Tibial nerve (tissue), 4 donors: ENCODE results near the gene NCAPH2. TPM values are rescaled to one million over a fixed set of nuclear protein-coding genes. Genes with fewer than 3 reads are reported as not detected.

Experiments
- DNase-seq, 2 donors: peaks; one replicate each; pipeline ENCODE4 v3.0.0-alpha.2; 2019; ENCODE audit warnings: low spot score in 2 of 2
- H3K27ac ChIP-seq, 4 donors: fragments of 200-600 bp; sonication (generic) in 3 of 4; one replicate each; pipeline ENCODE4 v1.5.1; 2017 to 2019; ENCODE audit warnings: mild to moderate bottlenecking in 1 of 4
- H3K27me3 ChIP-seq, 2 donors: fragments of 200-600 bp; sonication (generic) in 1 of 2; one replicate each; pipeline versions ENCODE4 v1.5.1 to v1.6.0; 2017 to 2019
- H3K36me3 ChIP-seq, 3 donors: fragments of 200-600 bp; sonication (generic); one replicate each; pipeline ENCODE4 v1.5.1; 2018 to 2019
- H3K4me1 ChIP-seq, 4 donors: fragments of 200-600 bp; sonication (generic) in 3 of 4; one replicate each; pipeline ENCODE4 v1.5.1; 2017 to 2019
- H3K4me3 ChIP-seq, 4 donors: fragments of 200-600 bp; sonication (generic) in 3 of 4; one replicate each; pipeline ENCODE4 v1.5.1; 2017 to 2019; ENCODE audit warnings: mild to moderate bottlenecking in 1 of 4, moderate library complexity in 1 of 4
- H3K9me3 ChIP-seq, 4 donors: fragments of 200-600 bp; sonication (generic) in 3 of 4; one replicate each; pipeline ENCODE4 v1.5.1; 2017 to 2019
- EP300 ChIP-seq, 2 donors: sonication (generic); formaldehyde crosslinking; IDR thresholded peaks; one replicate each; pipeline ENCODE4 v1.6.1; 2017; ENCODE audit warnings: antibody characterized with exemption in 2 of 2, mild to moderate bottlenecking in 1 of 2
- POLR2A ChIP-seq, 2 donors: fragments of 450-650 bp; IDR thresholded peaks; one replicate each; pipeline ENCODE4 v1.6.1; 2017; ENCODE audit warnings: antibody characterized with exemption in 2 of 2, mild to moderate bottlenecking in 2 of 2, moderate library complexity in 2 of 2
- WGBS, 2 donors: methylation state at CpG; one replicate each; pipeline ENCODE4 v1.1.5; 2018; 5-methylcytosine and 5-hydroxymethylcytosine counted together
- total RNA-seq, 4 donors: library from RNA; depleted of rRNA; stranded (reverse); fragments of >200 nt; gene quantifications; one replicate each; pipeline ENCODE4 v1.1.0, GENCODE V29; 2016
- TF ChIP-seq, protein P1 (sequence below), 5 experiments: fragments of 200-600 bp in 3 of 5; fragments of 450-650 bp in 2 of 5; sonication (generic) in 3 of 5; IDR thresholded peaks; one replicate each; pipeline ENCODE4 v1.5.1; 2016 to 2019; ENCODE audit warnings: antibody characterized with exemption in 5 of 5, mild to moderate bottlenecking in 3 of 5, moderate library complexity in 2 of 5

Gene NCAPH2
- total RNA-seq, 4 donors from 2014 or later = 43.9 to 57.3 (median 45.0) TPM

DNA sequence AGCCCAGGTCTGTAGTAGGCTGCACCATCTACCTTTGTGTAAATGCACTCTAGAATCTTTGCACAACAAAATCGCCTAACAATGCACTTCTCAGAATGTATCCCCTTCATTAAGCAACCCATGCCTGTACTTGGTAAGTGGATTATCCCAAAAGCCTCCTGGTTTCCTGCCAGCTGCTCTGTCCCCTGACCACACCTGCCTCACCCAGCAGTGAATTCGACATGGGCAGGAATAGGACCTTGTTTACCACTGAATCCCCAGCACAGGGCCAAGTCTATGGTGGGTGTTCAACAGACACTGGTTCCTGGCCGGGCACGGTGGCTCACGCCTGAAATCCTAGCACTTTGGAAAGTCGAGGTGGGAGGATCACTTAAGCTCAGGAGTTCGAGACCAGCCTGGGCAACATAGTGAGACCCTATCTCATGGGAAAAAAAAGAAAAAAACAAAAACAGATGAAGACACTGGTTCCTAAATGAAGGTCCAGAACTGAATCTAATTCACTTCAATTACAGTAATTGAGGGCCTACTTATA, 59.8 kb downstream of the NCAPH2 start:
- DNase-seq = no peak
- Histone ChIP-seq H3K9me3 (no peaks in the 10 kb centered on the region), H3K27me3 (no peaks in the 10 kb centered on the region), H3K4me3 (no peak overlapping the region), H3K4me1 (peaks cover 0 to 12% (median 6%) of the 10 kb centered on the region in 4 donors), H3K36me3 (peaks cover 0 to 51% (median 7%) of the 10 kb centered on the region in 3 donors), H3K27ac (no peak overlapping the region)
- WGBS, 2 donors = 90 to 95% methylated on average over 7 of the region's 7 CpGs
- TF ChIP-seq, protein P1, sequence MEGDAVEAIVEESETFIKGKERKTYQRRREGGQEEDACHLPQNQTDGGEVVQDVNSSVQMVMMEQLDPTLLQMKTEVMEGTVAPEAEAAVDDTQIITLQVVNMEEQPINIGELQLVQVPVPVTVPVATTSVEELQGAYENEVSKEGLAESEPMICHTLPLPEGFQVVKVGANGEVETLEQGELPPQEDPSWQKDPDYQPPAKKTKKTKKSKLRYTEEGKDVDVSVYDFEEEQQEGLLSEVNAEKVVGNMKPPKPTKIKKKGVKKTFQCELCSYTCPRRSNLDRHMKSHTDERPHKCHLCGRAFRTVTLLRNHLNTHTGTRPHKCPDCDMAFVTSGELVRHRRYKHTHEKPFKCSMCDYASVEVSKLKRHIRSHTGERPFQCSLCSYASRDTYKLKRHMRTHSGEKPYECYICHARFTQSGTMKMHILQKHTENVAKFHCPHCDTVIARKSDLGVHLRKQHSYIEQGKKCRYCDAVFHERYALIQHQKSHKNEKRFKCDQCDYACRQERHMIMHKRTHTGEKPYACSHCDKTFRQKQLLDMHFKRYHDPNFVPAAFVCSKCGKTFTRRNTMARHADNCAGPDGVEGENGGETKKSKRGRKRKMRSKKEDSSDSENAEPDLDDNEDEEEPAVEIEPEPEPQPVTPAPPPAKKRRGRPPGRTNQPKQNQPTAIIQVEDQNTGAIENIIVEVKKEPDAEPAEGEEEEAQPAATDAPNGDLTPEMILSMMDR (IDR thresholded peaks at IDR 0.05) = no peak
- TF ChIP-seq EP300 (IDR thresholded peaks at IDR 0.05) (no peak), POLR2A (IDR thresholded peaks at IDR 0.05) (no peak)

DNA sequence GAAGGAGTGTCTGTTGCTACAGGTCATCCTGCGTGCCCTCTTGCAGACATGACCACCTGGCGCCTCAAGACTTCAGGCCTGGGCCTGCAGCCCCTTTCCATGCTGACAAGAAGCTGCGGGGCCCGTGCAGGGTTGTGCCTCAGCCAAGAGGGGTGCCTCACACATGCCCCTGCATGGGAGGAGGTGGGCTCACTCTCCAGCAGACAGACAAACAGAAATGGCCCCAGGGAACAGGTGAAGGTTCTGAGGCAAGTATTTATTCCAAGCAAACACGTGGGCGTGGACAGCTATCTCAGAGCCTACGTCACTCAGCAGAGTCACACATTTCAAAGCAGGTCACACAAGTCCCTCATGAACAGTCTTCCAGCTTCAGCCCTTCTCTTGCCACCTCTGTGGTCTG, 60.6 kb downstream of the NCAPH2 start:
- no peak overlapping the region for H3K4me3 ChIP-seq
- TF ChIP-seq EP300 (IDR thresholded peaks at IDR 0.05) (no peak), POLR2A (IDR thresholded peaks at IDR 0.05) (no peak)
- TF ChIP-seq, protein P1 (IDR thresholded peaks at IDR 0.05) = no peak
- H3K27me3 ChIP-seq = no peaks in the 10 kb centered on the region
- no peak overlapping the region for H3K27ac ChIP-seq
- DNase-seq = no peak
- WGBS, 2 donors = 85 to 87% methylated on average over 6 to 7 of the region's 7 CpGs
- no peaks in the 10 kb centered on the region for H3K9me3 ChIP-seq
- peaks cover 0 to 7% (median 2%) of the 10 kb centered on the region in 4 donors for H3K4me1 ChIP-seq
- peaks cover 0 to 59% (median 7%) of the 10 kb centered on the region in 3 donors for H3K36me3 ChIP-seq

DNA sequence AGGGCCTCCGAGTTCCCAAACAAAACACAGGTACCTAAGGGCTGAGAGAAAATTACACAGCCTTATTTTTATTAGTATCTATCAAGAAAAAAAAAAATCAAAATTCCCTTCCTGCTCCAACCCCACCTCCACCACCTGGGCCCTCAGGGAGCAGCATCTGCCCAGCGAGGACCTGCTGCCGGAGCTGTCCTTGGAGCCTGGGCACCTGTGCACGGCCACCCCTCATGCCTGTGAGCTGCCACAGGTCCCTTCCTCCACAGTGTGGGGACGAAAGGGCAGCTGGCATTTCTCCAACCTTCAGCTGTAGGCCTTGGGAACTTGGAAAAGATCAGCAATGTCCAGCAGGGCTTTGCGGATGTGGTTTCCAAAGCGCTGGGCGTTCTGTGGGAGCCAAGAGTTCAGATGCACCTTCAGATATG, 61.0 kb downstream of the NCAPH2 start:
- TF ChIP-seq EP300 (IDR thresholded peaks at IDR 0.05) = no peak
- no peak for TF ChIP-seq POLR2A (IDR thresholded peaks at IDR 0.05)
- no peak for DNase-seq
- Histone ChIP-seq H3K36me3 (peaks cover 0 to 64% (median 7%) of the 10 kb centered on the region in 3 donors), H3K27ac (no peak overlapping the region), H3K4me3 (no peak overlapping the region), H3K9me3 (no peaks in the 10 kb centered on the region), H3K27me3 (no peaks in the 10 kb centered on the region), H3K4me1 (peaks cover 0 to 3% (median 0%) of the 10 kb centered on the region in 4 donors)
- WGBS, 2 donors = 80 to 89% methylated on average over 5 to 8 of the region's 8 CpGs

DNA sequence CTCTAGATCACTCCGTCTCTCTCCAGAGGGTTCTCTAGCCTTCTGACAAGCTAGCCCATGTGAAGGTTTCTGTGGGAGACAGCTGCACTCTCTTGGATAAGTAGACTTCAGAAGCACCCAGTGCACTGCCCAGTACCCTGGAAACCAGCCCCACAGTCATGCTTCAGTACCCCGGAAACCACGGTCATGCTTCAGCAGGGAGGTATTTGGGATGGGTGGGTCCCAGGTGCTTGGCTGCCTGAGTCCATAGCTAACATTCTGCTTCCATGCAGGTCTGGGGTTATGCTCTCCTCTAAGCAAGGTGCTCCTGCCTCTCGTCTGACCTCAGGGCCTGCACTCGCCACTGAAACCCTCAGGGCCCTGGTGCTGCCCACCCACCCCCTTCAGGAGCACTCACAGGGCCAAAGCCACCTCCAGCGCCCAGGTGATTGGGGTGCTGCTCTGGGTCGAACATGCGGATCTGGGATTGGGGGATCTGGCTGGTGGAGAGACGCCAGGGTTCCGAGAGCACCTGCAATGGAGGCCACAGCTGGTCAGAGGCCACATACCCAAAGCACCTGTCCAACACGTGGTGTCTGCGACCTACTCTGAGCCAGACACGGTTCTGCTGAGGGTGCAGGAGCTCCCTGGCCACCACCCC, 62.0 kb downstream of the NCAPH2 start:
- Histone ChIP-seq H3K4me1 (no peaks in the 10 kb centered on the region), H3K27ac (no peak overlapping the region), H3K4me3 (no peak overlapping the region), H3K9me3 (no peaks in the 10 kb centered on the region), H3K27me3 (no peaks in the 10 kb centered on the region), H3K36me3 (peaks cover 0 to 73% (median 7%) of the 10 kb centered on the region in 3 donors)
- DNase-seq = no peak
- 93 to 95% methylated on average over 13 of the region's 13 CpGs for WGBS, 2 donors
- TF ChIP-seq POLR2A (IDR thresholded peaks at IDR 0.05) (no peak), EP300 (IDR thresholded peaks at IDR 0.05) (no peak)
- TF ChIP-seq, protein P1 (IDR thresholded peaks at IDR 0.05) = no peak

DNA sequence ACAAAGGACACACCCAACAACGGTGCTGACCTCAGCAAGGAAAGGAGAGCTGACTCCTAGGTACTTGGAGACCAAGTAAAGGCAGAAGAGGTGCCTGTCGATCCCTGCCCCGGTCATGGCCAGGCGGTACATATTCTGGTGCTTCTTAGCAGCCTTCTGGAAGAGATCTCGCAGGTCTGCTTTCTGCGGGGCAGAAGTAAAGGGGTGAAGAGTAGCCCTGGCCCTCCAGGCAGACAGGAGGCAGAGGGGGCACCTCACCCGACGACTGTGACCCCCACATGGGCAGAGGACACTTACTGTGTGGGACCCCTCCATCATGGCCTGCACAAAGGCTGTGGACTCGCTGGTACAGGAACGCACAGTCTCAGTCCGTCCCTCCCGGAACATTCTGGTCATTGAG, 62.8 kb downstream of the NCAPH2 start:
- Histone ChIP-seq H3K27ac (no peak overlapping the region), H3K4me3 (no peak overlapping the region), H3K27me3 (no peaks in the 10 kb centered on the region), H3K9me3 (no peaks in the 10 kb centered on the region), H3K36me3 (peaks cover 0 to 74% (median 7%) of the 10 kb centered on the region in 3 donors), H3K4me1 (no peaks in the 10 kb centered on the region)
- TF ChIP-seq POLR2A (IDR thresholded peaks at IDR 0.05) (no peak), EP300 (IDR thresholded peaks at IDR 0.05) (no peak)
- TF ChIP-seq, protein P1 (IDR thresholded peaks at IDR 0.05) = no peak
- no peak for DNase-seq
- WGBS, 2 donors = 88 to 91% methylated on average over 11 to 12 of the region's 12 CpGs
